Measurements from ENCODE around the gene OR11H6. TPM values are rescaled to one million over a fixed set of nuclear protein-coding genes. Genes with fewer than 3 reads are reported as not detected.
"Not testable (repeated sequence)": the region's sequence is repeated elsewhere in the genome, so short reads cannot be mapped to it uniquely, and the experiment has no call there.

Gene OR11H6

GRCh38 chr14:20264361-20264760 lies 40.9 kb downstream of the OR11H6 start:
- DNase-seq; H3K4me1 ChIP-seq (ENCODE audit: control insufficient read depth, insufficient read depth, low read depth, low read length); H2BK12ac ChIP-seq (ENCODE audit: low read length in 2 of 2); H3K9me3 ChIP-seq (ENCODE audit: control insufficient read depth, low read length); H3K9ac ChIP-seq (ENCODE audit: low read length); H2BK120ac ChIP-seq (ENCODE audit: low read depth, low read length); H3K4ac ChIP-seq (ENCODE audit: low read depth in 1 of 2, low read length in 2 of 2); H4K91ac ChIP-seq (ENCODE audit: low read length); H3K27ac ChIP-seq (ENCODE audit: low read length, poor library complexity, severe bottlenecking); H3K23ac ChIP-seq (ENCODE audit: low read length in 2 of 2); H2AFZ ChIP-seq (ENCODE audit: low read depth, low read length); H3K4me2 ChIP-seq (ENCODE audit: low read length, poor library complexity, severe bottlenecking); H4K8ac ChIP-seq (ENCODE audit: low read length); H2AK5ac ChIP-seq (ENCODE audit: low read length, severe bottlenecking); H3K79me1 ChIP-seq (replicated peaks; ENCODE audit: low read length, poor library complexity, severe bottlenecking); H3K4me3 ChIP-seq (ENCODE audit: insufficient read depth in 1 of 2, low read depth in 1 of 2, low read length in 2 of 2); H3K18ac ChIP-seq (ENCODE audit: low read depth in 1 of 2, low read length in 2 of 2); H3K14ac ChIP-seq (ENCODE audit: low read length in 2 of 2); H3K27me3 ChIP-seq (ENCODE audit: control insufficient read depth in 1 of 2, insufficient read depth in 1 of 2, low read length in 2 of 2); H3K36me3 ChIP-seq (ENCODE audit: control insufficient read depth in 1 of 2, insufficient read depth in 2 of 2, low read depth in 1 of 2, low read length in 2 of 2); H2BK15ac ChIP-seq (ENCODE audit: low read depth, poor library complexity, severe bottlenecking); H2BK5ac ChIP-seq (ENCODE audit: low read depth, low read length, poor library complexity, severe bottlenecking): not testable (repeated sequence)
- WGBS, result 87% methylated on average over 5 of the region's 5 CpGs

- H3K4me1 ChIP-seq (ENCODE audit: control insufficient read depth, insufficient read depth, low read depth, low read length), result no peaks in the 10 kb centered on the region
- no peak overlapping the region for H2AFZ ChIP-seq (ENCODE audit: low read depth, low read length)
- H3K27me3 ChIP-seq (ENCODE audit: control insufficient read depth in 1 of 2, insufficient read depth in 1 of 2, low read length in 2 of 2), result no peaks in the 10 kb centered on the region
- H3K9ac ChIP-seq (ENCODE audit: low read length), result no peak overlapping the region
- H3K4me2 ChIP-seq (ENCODE audit: low read length, poor library complexity, severe bottlenecking), result no peak overlapping the region
- no peak overlapping the region for H2AK5ac ChIP-seq (ENCODE audit: low read length, severe bottlenecking)
- WGBS, result 100% methylated on average over 1 of the region's 2 CpGs
- no peaks in the 10 kb centered on the region for H3K79me1 ChIP-seq (replicated peaks; ENCODE audit: low read length, poor library complexity, severe bottlenecking)
- no peak overlapping the region for H2BK5ac ChIP-seq (ENCODE audit: low read depth, low read length, poor library complexity, severe bottlenecking)
- no peak overlapping the region for H3K27ac ChIP-seq (ENCODE audit: low read length, poor library complexity, severe bottlenecking)
- H2BK12ac ChIP-seq (ENCODE audit: low read length in 2 of 2), result no peak overlapping the region
- no peak overlapping the region for H3K14ac ChIP-seq (ENCODE audit: low read length in 2 of 2)
- no peak overlapping the region for H2BK15ac ChIP-seq (ENCODE audit: low read depth, poor library complexity, severe bottlenecking)
- no peak overlapping the region for H3K23ac ChIP-seq (ENCODE audit: low read length in 2 of 2)
- H3K18ac ChIP-seq (ENCODE audit: low read depth in 1 of 2, low read length in 2 of 2), result no peak overlapping the region
- H4K91ac ChIP-seq (ENCODE audit: low read length), result no peak overlapping the region
- no peak overlapping the region for H3K4ac ChIP-seq (ENCODE audit: low read depth in 1 of 2, low read length in 2 of 2)
- H3K9me3 ChIP-seq (ENCODE audit: control insufficient read depth, low read length), result peaks cover 23% of the 10 kb centered on the region
- H4K8ac ChIP-seq (ENCODE audit: low read length), result no peak overlapping the region
- H3K4me3 ChIP-seq (ENCODE audit: insufficient read depth in 1 of 2, low read depth in 1 of 2, low read length in 2 of 2), result no peak overlapping the region
- H3K36me3 ChIP-seq (ENCODE audit: control insufficient read depth in 1 of 2, insufficient read depth in 2 of 2, low read depth in 1 of 2, low read length in 2 of 2), result peaks cover 2 to 18% of the 10 kb centered on the region in 2 experiments
- H2BK120ac ChIP-seq (ENCODE audit: low read depth, low read length), result no peak overlapping the region
- no peak for DNase-seq
These were observed 50.6 kb downstream of the OR11H6 start for GRCh38 chr14:20274062-20274461.

Small RNAs within 50 kb of the gene (small RNA-seq; reads per million reads assigned to genes)
- gene GTF2IP22 (ENCODE audit: low read depth), result not detected
